ENCODE data around the gene SNX10. TPM values are rescaled to one million over a fixed set of nuclear protein-coding genes. Genes with fewer than 3 reads are reported as not detected.
"Not testable (repeated sequence)": the region's sequence is repeated elsewhere in the genome, so short reads cannot be mapped to it uniquely, and the experiment has no call there.

SNX10 gene
- total RNA-seq, 4 donors from 2014 or later = 1.9 to 6.9 (median 4.0) TPM

GRCh38 chr7:26280097-26280496, 11.6 kb upstream of the SNX10 start:
- Histone ChIP-seq H3K27ac (no peak overlapping the region), H3K4me3 (no peak overlapping the region), H3K9me3 (no peaks in the 10 kb centered on the region), H3K36me3 (no peaks in the 10 kb centered on the region), H3K27me3 (no peaks in the 10 kb centered on the region), H3K4me1 (no peaks in the 10 kb centered on the region)
- TF ChIP-seq CTCF (IDR thresholded peaks at IDR 0.05) (no peak), POLR2AphosphoS5 (IDR thresholded peaks at IDR 0.05) (no peak), POLR2A (IDR thresholded peaks at IDR 0.05) (no peak), EP300 (IDR thresholded peaks at IDR 0.05) (no peak)
- no peak for ATAC-seq

DNA sequence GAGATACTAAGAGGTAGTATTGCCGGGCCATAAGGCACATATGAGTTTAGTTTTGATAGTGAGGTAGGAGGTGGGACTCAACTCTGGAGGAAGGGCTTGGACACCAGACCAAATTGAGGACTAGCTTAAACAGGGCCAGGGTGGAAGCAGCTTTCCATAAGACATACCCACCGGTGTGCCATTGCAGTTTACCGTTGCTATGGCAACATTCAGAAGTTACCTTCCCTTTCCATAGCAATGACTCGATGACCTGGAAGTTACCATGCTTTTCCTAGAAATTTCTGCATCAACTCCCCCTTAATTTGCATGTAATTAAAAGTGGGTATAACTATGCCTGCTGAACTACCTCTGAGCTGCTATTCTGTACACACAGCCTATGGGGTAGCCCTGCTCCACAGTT, 10.9 kb upstream of the SNX10 start:
- H3K9me3 ChIP-seq = no peaks in the 10 kb centered on the region
- no peak overlapping the region for H3K4me3 ChIP-seq
- no peaks in the 10 kb centered on the region for H3K4me1 ChIP-seq
- no peak overlapping the region for H3K27ac ChIP-seq
- H3K36me3 ChIP-seq = no peaks in the 10 kb centered on the region
- no peak for TF ChIP-seq POLR2AphosphoS5 (IDR thresholded peaks at IDR 0.05)
- no peak for TF ChIP-seq EP300 (IDR thresholded peaks at IDR 0.05)
- no peak for TF ChIP-seq CTCF (IDR thresholded peaks at IDR 0.05)
- no peak for TF ChIP-seq POLR2A (IDR thresholded peaks at IDR 0.05)
- WGBS, 2 donors (ENCODE audit: low coverage in 1 of 2) = 67 to 75% methylated on average over 3 to 4 of the region's 4 CpGs
- no peak for ATAC-seq
- no peaks in the 10 kb centered on the region for H3K27me3 ChIP-seq

- Histone ChIP-seq H3K27me3 (peaks cover 7% of the 10 kb centered on the region), H3K4me1 (no peaks in the 10 kb centered on the region), H3K4me3 (no peak overlapping the region), H3K27ac (no peak overlapping the region), H3K36me3 (no peaks in the 10 kb centered on the region), H3K9me3 (no peaks in the 10 kb centered on the region)
- TF ChIP-seq CTCF (IDR thresholded peaks at IDR 0.05) = no peak
- no peak for TF ChIP-seq POLR2AphosphoS5 (IDR thresholded peaks at IDR 0.05)
- TF ChIP-seq EP300 (IDR thresholded peaks at IDR 0.05) = no peak
- TF ChIP-seq POLR2A (IDR thresholded peaks at IDR 0.05) = no peak
- ATAC-seq = no peak
- WGBS, 2 donors (ENCODE audit: low coverage in 1 of 2) = 96 to 98% methylated on average over 3 of the region's 3 CpGs
Measured at GRCh38 chr7:26284477-26284876, 7.2 kb upstream of the SNX10 start.

DNA sequence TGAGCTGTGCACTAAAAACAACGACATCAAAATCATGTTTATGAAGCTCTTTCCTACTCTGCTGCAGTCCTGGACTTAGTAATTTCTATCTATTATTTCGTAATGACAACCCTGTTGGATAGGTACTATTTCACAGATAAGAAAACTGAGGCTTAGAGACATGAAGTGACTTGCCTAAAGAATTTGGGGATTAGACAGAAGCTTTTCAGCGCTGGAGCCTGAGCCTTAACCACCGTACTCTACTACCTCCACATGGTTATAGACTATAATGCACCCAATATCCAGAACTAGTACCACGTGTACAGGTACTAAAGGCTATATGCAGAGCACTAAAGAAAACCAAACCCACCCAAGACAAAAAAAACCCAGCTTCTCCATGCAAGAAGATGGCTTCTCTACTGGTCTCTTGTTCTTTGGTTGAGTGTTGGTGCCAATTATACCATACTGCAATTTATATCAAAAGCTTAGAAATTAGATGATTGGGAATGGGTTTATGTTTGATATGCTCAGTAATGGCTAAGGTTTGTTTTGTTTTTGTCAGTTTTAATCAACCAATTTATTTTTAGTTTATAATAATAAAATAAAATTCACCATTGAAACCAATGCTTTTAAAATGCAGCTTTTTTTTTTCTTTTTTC, 6.5 kb upstream of the SNX10 start:
- no peaks in the 10 kb centered on the region for H3K4me1 ChIP-seq
- no peaks in the 10 kb centered on the region for H3K9me3 ChIP-seq
- 80 to 96% methylated on average over 2 to 5 of the region's 5 CpGs for WGBS, 2 donors (ENCODE audit: low coverage in 1 of 2)
- no peak for TF ChIP-seq CTCF (IDR thresholded peaks at IDR 0.05)
- no peak for TF ChIP-seq EP300 (IDR thresholded peaks at IDR 0.05)
- TF ChIP-seq POLR2AphosphoS5 (IDR thresholded peaks at IDR 0.05) = no peak
- TF ChIP-seq POLR2A (IDR thresholded peaks at IDR 0.05) = no peak
- no peak for ATAC-seq
- no peak overlapping the region for H3K27ac ChIP-seq
- peaks cover 7% of the 10 kb centered on the region for H3K27me3 ChIP-seq
- H3K4me3 ChIP-seq = no peak overlapping the region
- no peaks in the 10 kb centered on the region for H3K36me3 ChIP-seq

DNA sequence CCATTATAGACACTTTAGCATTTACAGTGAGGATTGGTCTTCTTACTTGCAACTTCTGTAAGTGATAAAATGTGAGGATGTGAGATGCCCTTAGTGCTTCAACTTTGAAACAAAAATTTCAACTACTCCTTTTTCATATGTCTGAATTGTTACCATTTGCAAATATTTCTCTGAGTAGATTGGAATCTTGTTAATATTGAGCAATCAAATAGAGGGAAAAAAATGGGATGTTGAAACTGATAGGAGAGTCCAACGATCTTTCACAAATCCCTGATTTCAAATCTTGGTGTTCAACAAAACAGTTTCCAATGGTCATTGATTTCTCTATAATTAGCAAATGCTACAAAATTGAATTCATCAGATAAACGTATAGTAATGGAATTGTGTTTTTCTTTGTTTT, 5.5 kb upstream of the SNX10 start:
- WGBS, 2 donors (ENCODE audit: low coverage in 1 of 2) = 85 to 88% methylated on average over 2 of the region's 2 CpGs
- ATAC-seq = no peak

DNA sequence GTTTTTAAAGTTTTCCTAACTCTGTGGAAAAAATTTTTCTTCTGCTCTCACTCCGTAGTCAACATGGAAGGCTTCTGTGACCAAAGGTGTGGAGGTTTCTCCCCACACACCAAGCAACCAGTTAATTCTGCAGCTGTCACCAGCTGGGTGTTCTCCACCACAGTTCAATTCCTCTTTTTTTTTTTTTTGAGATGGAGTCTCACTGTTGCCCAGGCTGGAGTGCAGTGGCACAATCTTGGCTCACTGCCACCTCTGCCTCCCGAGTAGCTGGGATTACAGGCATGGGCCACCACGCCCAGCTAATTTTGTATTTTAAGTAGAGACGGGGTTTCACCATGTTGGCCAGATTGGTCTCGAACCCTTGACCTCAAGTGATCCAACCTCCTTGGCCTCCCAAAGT, 3.5 kb upstream of the SNX10 start:
- Histone ChIP-seq H3K4me1 (peaks cover 0 to 14% (median 0%) of the 10 kb centered on the region in 3 donors), H3K27me3 (peaks cover 28% of the 10 kb centered on the region)
- not testable (repeated sequence) for H3K4me3 ChIP-seq, H3K27ac ChIP-seq, ATAC-seq, H3K9me3 ChIP-seq, H3K36me3 ChIP-seq
- WGBS, 2 donors (ENCODE audit: low coverage in 1 of 2) = 71 to 87% methylated on average over 3 to 5 of the region's 5 CpGs

More for the DNA sequence above, 5.5 kb upstream of the SNX10 start:
- H3K27me3 ChIP-seq = peaks cover 9% of the 10 kb centered on the region
- H3K4me3 ChIP-seq = no peak overlapping the region
- H3K36me3 ChIP-seq = no peaks in the 10 kb centered on the region
- no peak overlapping the region for H3K27ac ChIP-seq
- no peaks in the 10 kb centered on the region for H3K4me1 ChIP-seq
- H3K9me3 ChIP-seq = no peaks in the 10 kb centered on the region
- TF ChIP-seq POLR2AphosphoS5 (IDR thresholded peaks at IDR 0.05) (no peak), CTCF (IDR thresholded peaks at IDR 0.05) (no peak), EP300 (IDR thresholded peaks at IDR 0.05) (no peak), POLR2A (IDR thresholded peaks at IDR 0.05) (no peak)
